Activated CD8-positive, alpha-beta memory T cell treated with anti-CD3 and anti-CD28 coated beads for 24 hours (primary cell): Measurements from ENCODE around the gene SLC24A3.

ENCODE experiments used
- DNase-seq: peaks from one replicate; pipeline ENCODE4 v3.0.0-alpha.2; 2020

Gene SLC24A3

DNA sequence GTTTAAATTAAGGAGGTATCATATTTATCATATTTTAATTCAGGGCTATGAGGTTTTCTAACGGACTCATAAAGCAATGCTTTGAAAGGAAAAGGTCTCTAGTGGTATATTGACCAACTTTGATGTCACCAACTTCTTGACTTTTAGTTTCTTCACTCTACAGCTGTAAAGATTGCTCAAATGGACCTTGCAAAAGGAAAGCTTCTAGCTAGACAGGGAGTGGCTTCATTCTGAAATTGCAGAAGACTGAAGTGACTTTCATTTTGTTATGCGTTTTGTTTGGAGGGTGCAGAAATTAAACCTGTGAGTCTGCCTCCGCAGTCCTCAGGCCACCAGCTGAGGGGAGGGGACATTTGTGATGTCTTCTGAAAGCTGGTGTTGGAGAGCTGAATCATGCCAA lies 95.7 kb downstream of the SLC24A3 start:
- no peak for DNase-seq

DNA sequence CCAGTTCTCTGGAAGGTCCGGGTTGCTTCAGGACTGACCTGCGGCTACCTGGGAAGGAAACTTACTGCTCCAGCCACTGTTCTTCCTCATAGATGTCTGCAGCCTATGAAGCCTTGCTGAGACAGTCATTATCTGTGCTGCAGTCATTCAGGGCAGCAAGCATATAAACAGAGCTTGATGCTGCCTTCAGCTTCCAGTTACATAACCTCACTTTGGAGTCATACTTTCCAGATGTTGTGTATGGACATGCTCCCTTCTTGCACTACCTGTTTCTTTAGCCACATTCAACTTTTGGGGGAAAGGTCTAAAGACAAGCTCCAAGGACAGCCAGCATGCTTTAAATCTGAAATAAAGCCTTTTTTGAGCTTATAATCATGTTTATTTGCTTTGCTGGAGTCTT lies 98.1 kb downstream of the SLC24A3 start:
- DNase-seq = no peak

DNA sequence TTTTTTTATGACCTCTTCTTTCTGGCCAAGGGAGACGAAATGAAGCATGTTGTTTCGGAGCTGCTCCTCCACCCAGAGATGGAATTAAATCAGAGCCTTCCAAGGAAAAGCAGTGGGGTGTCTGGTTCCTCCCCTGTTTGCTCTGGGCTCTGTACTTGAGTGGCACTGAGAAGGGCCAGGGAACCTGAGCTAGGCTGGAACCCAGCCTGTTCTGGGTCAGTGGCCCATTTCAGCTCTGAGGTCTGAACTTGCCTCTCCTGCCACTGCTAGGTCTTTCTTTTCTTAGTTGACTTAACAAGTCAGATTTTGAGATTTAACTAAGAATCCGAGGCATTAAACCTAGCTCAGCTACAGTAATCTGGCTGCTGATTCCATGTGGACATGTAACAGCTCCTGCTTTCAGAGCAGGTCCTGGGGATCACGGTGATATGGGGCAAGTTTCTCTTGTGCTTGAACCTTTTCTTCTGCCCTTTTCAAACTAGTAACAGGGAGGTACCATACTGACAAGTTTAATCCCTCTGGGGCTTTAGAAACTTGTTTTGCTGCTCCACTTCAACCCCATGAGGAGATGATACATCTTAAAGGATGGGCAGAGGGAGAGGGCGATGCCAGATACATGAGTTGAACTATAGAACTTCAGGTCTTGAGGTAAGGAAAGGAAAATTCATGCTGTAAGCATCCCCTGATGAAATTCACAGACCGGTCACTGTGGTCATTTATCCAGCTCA lies 101.1 kb downstream of the SLC24A3 start:
- DNase-seq = no peak

DNA sequence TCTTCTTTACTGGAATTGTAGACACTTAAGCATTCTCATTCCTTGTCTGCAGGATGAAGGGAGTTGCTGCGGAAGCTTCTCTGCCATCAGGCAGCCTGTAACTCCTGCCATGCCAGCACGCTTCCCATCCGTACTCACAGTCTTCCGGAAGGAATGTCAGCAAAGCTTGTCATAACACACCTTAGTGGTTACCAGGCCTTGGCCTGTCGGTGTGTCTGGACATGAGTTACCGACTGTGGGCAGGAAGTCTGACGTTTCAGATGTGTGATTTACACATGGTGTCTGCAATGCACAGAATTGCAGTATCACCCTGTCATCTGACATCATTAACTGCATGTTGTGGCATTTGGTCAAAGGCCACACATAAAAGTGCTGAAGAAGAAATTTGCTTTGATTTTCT lies 102.2 kb downstream of the SLC24A3 start:
- DNase-seq = no peak

DNA sequence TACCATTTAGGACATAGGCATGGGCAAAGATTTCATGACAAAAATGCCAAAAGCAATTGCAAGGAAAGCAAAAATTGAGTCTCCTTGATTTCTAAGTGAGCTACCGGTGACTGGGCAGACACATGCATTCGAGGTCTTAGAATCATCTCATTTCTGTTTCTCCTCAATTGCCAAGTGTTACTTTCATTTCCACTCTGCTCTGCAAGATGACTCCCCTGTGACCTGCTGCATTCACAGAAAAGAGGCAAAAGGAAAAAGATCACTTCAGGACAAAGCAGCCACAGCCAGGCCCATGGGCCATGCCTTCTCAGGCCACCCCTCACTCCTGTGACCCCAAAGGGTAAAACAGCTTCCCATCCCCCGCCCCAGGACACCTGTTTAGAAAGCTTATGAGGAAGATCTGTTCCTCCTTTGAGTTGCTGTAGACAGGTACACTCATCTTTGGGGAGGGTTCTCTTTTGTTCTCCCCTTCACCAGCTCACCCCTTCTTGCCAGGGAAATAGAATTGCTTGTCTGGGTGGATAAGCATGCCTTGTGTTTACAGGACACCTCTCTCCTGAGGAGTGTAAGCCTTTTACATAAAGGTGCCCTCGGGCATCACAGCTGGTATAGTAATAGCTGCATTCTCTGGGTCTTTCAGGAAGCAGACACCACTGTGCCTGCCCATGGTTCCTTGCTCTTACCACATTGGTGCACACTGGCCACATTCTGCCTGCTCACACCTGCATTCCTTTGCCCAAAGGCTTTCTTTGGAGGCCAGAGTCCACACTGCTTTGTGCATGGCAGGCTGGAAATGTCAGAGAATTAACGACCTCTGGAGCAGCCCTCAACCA lies 105.0 kb downstream of the SLC24A3 start:
- no peak for DNase-seq

DNA sequence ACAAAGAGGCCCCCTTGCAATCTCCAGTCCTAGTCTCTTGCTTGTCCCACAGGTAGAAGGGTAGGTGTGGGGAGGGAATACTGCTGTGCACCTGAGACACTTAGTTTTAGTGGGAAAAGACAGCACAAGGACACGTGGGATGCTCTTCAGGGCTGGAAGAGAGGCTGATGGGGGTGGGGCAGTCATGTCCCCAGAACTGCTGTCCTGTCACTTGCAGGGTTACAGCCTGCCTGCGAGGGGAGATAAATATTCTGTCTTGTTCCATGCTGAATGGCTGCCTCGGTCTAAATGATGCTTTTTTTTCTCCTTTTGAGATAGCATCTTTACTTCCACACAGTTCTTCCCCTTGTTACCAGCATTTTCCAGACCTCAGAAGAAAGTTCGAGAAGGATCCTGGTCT lies 106.2 kb downstream of the SLC24A3 start:
- DNase-seq = no peak

DNA sequence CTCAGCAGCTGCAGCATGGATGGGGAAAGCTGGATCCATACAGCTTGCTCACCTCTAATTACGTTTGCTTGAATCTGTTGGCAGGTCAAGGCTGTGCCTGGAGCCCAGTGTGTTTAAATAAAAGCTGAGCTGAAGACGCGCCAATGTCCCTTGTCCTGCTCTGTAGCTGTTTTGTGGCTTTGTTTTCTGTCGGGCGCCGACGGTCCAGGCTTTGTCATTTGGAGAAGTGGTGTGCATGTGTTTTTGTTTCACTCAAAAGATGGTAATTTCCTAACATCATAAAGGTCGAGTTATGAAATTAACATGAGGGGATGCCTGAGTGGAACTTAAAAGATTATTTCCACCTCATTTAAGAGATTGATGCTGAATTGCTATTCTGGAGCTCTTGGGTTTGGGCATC lies 107.6 kb downstream of the SLC24A3 start:
- no peak for DNase-seq

DNA sequence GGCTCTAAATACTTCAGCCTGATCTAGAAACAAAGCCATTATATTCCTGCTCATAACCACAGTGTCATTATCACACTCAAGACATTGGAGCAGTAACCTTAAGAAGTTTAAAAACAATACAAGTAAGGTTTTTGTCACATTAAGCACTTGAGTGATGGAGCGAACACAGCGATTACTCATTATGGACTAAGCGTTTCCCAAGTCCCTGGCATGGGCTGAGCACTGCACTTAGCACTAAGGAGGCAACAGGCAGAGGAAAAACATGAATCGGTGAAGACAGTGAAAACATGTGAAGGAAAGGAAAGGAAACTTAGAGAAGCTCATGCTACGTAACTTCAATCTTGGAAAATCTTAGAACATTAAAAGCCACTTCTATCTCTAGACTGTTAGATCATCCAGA lies 108.7 kb downstream of the SLC24A3 start:
- no peak for DNase-seq

DNA sequence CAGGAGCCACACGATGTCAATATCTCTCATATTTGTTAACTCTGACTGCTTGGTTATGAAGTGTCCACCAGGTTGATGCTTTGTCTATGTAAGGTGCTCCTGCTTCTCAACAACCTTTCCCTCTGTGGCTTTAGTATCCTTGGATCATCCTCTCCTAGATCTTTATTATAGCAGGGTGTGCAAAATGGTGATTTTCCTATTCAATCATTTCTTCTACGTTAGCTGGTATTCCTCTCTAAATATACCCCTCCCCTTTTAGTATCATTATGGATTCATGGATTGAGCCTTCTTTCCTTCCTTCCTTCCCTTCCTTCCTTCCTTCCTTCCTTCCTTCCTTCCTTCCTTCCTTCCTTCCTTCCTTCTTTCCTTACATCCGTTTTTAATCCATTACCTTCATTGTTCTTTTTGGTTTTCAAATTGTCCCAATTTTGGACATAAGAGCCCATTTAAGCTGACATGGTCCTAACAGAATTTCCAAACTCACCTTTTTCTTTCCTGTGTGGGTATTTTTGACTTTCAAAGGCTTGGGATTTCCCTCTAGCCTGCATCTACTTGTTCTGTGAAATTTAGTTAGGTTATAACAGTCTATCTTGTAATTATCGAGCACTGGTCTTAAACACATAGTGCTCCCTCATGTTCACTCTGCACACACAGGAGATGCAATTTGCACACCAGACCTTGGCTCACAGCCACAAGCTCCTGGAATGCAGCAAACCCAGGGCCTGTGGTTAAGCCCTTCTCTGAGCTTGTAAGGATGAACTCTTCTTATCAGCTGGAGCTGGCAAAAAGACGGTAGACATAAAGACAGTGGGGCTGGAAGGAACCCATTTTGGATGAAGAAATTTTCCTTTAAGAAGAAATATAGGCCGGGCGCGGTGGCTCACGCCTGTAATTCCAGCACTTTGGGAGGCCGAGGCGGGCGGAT lies 109.9 kb downstream of the SLC24A3 start:
- DNase-seq = no peak

DNA sequence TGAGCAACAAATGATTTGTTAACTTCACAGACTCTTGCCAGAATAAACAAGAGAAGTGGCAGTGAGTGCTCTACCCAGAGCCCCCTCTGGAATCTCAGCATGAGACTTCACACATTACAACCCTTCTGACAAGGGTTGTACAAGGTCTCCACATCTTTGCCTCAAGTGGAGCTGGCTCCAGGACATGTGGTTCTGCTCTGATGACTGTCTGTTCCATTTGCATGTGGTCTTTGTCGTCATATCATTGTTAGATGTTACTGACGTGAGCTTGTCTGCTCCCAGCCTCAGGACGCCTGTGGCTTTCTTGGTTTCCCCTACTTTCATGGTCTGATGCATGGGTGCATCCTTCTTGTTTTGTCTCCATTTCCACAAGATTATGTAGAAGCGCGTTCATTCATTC lies 115.0 kb downstream of the SLC24A3 start:
- no peak for DNase-seq

DNA sequence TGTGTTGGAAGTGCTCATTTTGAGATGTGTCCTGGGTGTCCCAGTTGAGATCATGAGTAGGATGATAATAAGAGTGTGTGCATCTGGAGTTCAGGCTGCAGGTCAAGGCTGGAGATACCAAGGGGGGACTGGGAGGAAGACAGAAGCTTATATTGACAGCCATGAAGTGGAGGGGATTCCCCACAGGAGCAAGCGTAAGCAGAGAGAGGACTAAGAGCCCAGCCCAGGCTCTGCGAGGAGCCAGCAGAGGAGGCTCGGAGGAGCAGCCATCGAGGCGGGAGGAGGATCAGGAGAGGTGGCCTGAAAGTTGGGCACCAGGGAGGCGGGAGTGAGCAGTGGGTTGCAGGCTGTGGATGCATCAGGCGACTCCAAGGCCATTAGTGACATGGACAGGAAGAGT lies 116.2 kb downstream of the SLC24A3 start:
- no peak for DNase-seq

DNA sequence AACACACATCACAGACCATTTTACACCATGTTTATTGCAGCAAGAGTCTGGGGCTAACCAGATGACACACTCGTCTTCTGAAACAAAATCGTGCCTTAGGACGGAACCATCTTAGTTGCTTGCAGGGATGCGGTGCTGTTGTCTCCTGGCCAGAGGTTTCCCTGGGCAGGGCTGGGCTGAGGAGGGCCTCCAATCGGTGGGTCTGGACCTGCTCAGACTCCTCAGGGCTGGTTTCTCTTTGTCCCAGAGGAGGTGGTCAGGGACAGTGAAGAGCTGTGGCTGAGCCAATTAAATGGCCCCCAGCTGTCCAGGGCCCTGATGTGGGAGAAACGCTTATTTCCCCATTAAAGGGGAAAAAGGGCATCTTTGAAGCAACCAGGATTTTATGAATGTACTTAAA lies 117.6 kb downstream of the SLC24A3 start:
- DNase-seq = no peak

DNA sequence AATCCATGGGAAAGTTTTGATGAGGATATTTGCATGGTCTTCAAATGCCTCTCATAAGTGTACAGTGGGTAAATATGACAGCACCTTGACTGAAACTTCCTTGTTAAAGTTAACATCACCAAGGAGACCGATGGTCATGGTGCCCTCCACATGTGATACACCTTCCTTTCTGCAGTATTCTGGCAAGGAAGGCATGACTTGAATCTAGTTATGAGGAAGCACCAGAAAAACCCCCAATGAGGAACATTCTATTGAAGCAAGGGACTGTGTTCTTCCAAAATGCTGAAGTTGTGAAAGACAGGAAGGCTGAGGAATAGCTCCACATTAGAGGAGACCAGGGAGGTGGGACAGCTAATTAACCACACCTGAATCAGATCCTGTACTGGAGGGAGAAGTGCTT lies 118.3 kb downstream of the SLC24A3 start:
- no peak for DNase-seq

DNA sequence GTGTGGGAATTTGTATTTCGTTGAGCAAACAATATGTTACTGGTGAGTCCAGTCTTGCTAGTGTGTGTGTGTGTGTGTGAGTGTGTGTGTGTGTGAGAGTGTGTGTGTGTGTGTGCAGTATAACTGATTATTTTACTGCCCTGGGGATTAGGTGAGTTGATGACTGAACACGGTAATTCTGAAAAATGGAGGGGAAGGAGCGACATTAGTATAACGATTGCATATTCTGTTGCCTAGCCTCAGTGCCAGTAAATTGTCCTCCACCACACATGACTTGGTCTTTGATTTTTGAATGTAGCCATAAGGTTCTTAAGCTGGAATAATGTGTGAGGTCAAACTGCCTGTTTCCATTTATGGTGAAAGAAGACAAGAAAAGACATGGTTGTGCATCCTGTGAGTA lies 121.1 kb downstream of the SLC24A3 start:
- no peak for DNase-seq

DNA sequence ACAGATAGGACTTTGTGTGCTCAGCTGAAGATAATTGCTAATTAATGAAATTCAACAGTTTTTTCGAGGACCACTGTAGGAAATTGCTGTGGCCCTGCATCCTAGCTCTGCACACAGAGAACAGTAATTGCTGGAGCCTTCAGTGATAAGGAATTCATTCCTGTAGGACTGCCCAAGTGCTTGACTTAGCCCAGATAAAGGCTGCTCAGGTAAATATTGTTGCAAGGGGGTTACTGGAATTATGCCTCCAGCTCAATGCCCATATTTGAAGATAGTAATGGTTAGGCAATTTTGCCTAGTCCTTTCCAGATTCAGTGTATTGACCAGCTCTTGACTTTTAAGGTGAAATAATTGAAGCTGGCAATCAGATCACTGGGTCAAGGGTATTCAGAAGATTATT lies 122.9 kb downstream of the SLC24A3 start:
- no peak for DNase-seq

DNA sequence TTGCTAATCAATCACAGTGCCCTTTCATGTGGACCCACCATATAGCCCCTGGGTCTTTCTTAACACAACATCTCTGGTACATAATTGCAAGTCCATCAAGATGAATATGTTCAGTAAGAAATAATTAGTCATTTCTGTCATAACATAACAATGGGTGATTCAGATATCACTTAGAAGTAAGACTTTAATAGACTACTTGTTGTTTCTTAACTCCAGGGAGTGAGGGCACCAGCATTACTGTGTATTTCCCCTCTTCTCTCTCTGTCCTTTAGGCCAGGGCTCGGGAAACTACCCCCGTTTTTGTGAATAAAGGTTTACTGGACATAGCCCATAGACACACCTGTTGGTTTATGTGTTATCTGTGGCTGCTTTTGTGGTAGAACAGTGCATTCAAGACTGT lies 123.5 kb downstream of the SLC24A3 start:
- no peak for DNase-seq

DNA sequence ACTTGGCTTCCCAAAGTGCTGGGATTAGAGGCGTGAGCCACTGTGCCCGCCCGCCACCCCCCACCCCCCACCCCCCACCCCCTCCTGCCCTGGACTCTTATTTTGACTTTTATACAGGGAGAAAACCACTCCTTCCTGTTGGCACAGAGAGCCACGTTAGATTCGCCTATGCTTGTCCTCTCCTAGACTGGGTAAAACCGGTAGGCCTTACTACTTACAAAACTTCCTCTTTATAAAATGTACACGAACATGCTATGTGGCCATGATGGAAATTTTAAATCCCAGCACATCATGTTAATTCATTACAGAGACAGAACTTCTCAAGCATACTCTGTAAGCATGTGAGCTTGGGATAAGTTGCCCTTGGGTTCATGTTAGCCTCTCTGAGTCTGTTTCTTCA lies 124.2 kb downstream of the SLC24A3 start:
- DNase-seq = no peak

DNA sequence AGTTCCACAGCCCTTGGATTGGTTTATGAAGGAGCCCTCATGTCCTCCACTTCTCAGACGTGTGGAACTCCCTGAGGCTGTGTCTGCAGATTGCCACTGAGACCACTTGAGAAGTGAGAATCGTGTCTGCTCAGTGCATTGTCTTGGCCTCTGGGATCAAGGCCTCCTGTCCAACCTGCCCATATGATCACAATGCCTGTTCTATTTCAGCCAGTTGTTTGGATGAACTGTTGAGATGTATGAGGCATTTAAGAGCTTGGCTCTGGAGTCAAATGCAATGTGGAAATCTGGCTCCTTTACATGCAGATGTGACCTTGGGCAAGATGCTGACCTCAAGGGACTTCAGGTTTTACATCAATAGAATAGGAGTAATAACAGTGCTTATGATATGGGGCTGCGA lies 125.9 kb downstream of the SLC24A3 start:
- DNase-seq = no peak

DNA sequence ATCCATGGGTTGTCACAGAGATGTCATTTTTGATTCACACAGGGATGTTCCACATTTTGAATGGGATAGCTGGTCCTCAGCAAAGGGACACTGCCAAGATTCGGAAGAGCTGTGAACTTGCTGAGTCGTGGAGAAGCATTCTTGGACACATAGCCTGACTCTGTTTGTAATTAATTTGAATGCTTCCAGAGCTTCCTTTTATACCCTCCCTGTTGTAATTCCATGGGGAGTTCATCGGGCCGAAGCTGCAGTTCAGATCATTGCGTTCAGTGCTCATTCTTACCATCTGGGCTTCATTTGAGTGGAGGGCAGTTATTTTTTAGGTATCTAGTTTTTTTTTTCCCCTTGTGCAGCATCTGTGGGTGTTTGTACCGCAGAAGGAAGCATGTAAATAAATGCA lies 126.5 kb downstream of the SLC24A3 start:
- no peak for DNase-seq

DNA sequence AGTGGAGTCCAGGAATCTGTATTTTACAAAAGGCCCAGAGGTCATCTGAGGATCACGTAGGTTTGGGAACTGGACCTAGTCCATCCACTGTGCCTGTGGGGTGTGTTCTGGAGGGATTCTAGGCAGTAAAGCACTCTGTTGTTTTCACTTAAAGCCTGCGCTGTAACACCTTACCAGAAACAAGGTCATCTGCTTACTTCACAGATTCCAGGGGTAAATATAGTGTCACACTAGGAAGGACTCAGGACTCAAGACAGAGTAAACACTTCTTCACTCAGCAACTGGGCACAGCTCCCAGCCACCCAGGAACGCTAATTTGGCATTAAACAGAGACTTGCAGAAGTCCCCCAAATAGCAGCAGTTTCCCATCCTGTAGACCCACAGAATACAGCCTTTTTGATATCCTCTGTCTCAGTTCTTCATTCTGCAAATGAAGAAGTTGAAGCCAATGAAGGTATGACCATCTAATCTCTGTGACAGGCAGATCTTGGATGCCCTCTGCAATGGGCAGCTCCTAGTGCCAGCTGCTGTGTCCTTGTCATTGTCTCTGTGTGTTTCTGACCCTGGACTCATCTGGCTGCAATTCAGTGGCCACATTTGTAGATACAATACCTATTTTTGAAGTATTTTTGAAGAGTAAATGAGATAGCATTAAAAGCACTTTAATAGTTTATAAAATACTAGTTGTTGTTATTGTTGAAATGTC lies 129.1 kb downstream of the SLC24A3 start:
- no peak for DNase-seq

DNA sequence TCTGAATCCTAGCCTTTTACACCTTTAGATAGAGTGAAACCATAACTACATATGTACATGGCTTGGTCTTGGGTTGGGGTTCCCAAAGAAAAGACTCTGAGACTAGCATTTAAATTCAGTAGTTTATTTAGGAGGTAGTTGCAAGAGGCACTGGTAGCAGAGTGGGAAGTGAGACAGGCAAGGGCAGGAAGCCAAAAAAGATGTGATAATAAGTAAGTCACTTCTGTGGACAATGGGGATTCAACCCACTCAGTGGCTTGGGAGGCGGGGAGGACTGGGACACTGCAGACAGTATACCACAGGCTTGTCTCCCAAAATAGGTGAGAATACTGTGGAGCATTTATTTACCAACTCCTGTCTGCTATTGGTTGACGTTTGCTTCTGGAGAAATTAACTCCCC lies 131.9 kb downstream of the SLC24A3 start:
- no peak for DNase-seq

DNA sequence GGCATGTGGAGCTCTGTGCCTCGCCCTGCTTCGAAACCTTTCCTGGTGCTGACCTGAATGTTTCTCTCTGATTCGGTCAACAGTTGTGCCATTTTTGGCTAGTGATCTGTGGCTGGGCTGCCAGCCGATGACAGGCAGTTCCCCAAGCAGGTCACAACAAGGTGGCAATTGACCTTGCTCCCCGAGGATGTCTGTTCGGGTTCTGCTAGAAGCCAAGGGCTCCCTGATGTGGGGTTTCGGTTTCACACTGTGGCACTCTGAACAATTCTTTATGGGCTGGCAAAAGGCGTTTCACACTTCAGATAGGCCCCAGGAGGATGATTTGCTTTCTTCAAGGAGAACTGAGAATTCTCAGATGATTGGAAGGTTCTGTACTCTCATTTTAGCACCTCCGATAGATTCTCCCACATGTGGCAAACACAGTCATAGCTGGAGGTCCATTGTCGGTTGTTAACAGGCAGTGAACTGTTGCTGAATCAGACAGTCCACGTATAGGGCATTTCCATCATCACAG lies 135.6 kb downstream of the SLC24A3 start:
- no peak for DNase-seq

DNA sequence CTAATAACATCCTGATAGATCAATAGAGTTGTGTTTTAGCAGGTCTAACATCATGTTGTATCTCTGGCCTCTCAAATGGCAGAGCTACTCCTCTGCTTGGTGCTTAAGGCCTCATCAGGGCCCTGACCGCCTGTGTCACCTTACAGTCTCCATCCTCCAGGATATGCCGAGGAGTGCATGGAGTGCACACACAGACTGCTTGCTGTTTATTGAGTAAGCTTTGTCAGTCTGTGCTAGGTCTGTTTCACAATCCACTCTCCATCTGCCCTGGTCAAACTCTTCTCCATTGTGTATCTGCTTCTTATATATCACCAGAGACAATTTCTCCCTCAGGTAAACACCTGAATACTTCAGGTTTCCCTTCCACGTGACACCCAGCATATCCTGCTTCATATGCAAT lies 136.1 kb downstream of the SLC24A3 start:
- DNase-seq = no peak
